Measurements from ENCODE around the gene NUTF2.
"Not testable (repeated sequence)": the region's sequence is repeated elsewhere in the genome, so short reads cannot be mapped to it uniquely, and the experiment has no call there.

NUTF2 gene

GRCh38 chr16:67892899-67893742 is 46.4 kb downstream of the NUTF2 start, which contains the start of gene PSKH1:
Gene PSKH1 (plus strand): TSS chr16:67893254. CDS start chr16:67908750, 15,496 bp downstream.
- in situ Hi-C loops (cut with MboI; ENCODE audit: low sequenced_read_pairs): no loop called here
- DNase-seq (ENCODE audit: low spot score in 2 of 2): peak; percentile 94 to 98
- no peaks in the 10 kb centered on the region for H3K27me3 ChIP-seq (ENCODE audit: low read depth)
- peaks cover 4% of the 10 kb centered on the region for H3K36me3 ChIP-seq (replicated peaks)
- peaks cover 9% of the 10 kb centered on the region for H3K4me1 ChIP-seq
- H3K9me3 ChIP-seq: no peaks in the 10 kb centered on the region
- peak within 1 kb of the TSS; percentile 94 for H3K4me3 ChIP-seq

- in situ Hi-C loops (cut with MboI; ENCODE audit: low sequenced_read_pairs): no loop called here
- DNase-seq (ENCODE audit: low spot score in 2 of 2): peak; percentile 10 to 42
- no peaks in the 10 kb centered on the region for H3K9me3 ChIP-seq
Measured at GRCh38 chr16:67893743-67894399, 47.1 kb downstream of the NUTF2 start.

DNA sequence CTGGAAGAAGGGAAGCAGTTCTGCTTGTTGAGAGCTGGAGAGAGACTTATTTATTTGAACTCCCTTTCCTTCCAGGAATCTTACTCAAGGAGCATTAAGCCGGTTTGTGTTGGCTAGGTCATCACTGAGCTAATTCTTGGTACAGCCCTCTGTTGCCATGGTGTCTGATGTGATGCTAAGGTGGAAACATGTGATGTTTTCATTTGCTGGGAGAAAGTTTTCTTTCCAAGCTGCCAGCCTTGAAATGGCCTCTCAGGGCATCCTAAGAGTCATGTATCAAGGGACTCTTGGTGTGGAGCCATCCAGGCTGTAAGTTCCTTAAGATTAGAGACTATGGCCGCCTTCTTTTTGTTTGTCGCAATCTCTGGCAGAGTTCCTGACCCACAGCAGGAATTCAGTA is 50.5 kb downstream of the NUTF2 start:
- in situ Hi-C loops (cut with MboI; ENCODE audit: low sequenced_read_pairs): no loop called here
- Histone ChIP-seq H3K4me1 (peaks cover 9% of the 10 kb centered on the region), H3K36me3 (replicated peaks) (peaks cover 4% of the 10 kb centered on the region), H3K9me3 (no peaks in the 10 kb centered on the region), H3K27me3 (ENCODE audit: low read depth) (no peaks in the 10 kb centered on the region), H3K4me3 (no peak overlapping the region)
- DNase-seq (ENCODE audit: low spot score in 2 of 2): no peak

More at GRCh38 chr16:67893743-67894399, 47.1 kb downstream of the NUTF2 start:
- Histone ChIP-seq H3K4me1 (peaks cover 9% of the 10 kb centered on the region), H3K27me3 (ENCODE audit: low read depth) (no peaks in the 10 kb centered on the region), H3K4me3 (peak overlapping the region; percentile 94), H3K36me3 (replicated peaks) (peaks cover 4% of the 10 kb centered on the region)

GRCh38 chr16:67901734-67902133 is 55.0 kb downstream of the NUTF2 start:
- in situ Hi-C loops (cut with MboI; ENCODE audit: low sequenced_read_pairs): no loop called here
- no peaks in the 10 kb centered on the region for H3K9me3 ChIP-seq
- no peaks in the 10 kb centered on the region for H3K4me1 ChIP-seq
- no peak overlapping the region for H3K4me3 ChIP-seq
- no peaks in the 10 kb centered on the region for H3K27me3 ChIP-seq (ENCODE audit: low read depth)
- no peak for DNase-seq (ENCODE audit: low spot score in 2 of 2)
- H3K36me3 ChIP-seq (replicated peaks): no peaks in the 10 kb centered on the region; the same call in 1 of the 2 replicates

GRCh38 chr16:67902831-67903230 is 56.1 kb downstream of the NUTF2 start:
- Histone ChIP-seq H3K4me3 (no peak overlapping the region), H3K4me1 (no peaks in the 10 kb centered on the region), H3K36me3 (replicated peaks) (no peaks in the 10 kb centered on the region; the same call in 1 of the 2 replicates), H3K27me3 (ENCODE audit: low read depth) (no peaks in the 10 kb centered on the region), H3K9me3 (no peaks in the 10 kb centered on the region)
- no peak for DNase-seq (ENCODE audit: low spot score in 2 of 2)
- in situ Hi-C loops (cut with MboI; ENCODE audit: low sequenced_read_pairs): no loop called here

- H3K27me3 ChIP-seq (ENCODE audit: low read depth): no peaks in the 10 kb centered on the region
- H3K4me3 ChIP-seq: no peak overlapping the region
- no peaks in the 10 kb centered on the region for H3K4me1 ChIP-seq
- H3K36me3 ChIP-seq (replicated peaks): peaks cover 7% of the 10 kb centered on the region
- DNase-seq (ENCODE audit: low spot score in 2 of 2): no peak
- in situ Hi-C loops (cut with MboI; ENCODE audit: low sequenced_read_pairs): no loop called here
- no peaks in the 10 kb centered on the region for H3K9me3 ChIP-seq
Measured at GRCh38 chr16:67907397-67908180, 60.9 kb downstream of the NUTF2 start.

- DNase-seq (ENCODE audit: low spot score in 2 of 2): no peak
- Histone ChIP-seq H3K4me1 (no peaks in the 10 kb centered on the region), H3K9me3 (no peaks in the 10 kb centered on the region), H3K36me3 (replicated peaks) (peaks cover 7% of the 10 kb centered on the region; the same call in 1 of the 2 replicates), H3K4me3 (no peak overlapping the region), H3K27me3 (ENCODE audit: low read depth) (no peaks in the 10 kb centered on the region)
- in situ Hi-C loops (cut with MboI; ENCODE audit: low sequenced_read_pairs): no loop called here
Measured at GRCh38 chr16:67909056-67909742, 62.5 kb downstream of the NUTF2 start.

DNA sequence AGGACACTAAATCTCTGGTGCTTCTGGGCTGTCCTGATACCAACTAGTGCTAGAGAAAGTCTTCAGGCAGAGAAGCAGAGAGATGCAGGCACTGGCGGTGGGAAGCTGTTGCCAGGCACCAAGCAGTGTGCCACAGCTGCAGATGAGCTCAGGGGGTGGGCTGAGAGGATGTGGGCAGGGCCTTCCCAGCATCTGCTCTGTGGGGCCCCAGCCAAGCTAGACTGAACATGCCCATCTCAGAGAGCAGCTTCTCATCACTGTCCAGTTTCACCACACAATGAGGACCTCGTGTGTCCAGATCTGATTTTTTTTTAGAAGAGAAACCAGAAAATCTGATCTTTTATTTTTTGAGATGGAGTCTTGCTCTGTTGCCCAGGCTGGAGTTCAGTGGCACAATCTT is 63.4 kb downstream of the NUTF2 start:
- Histone ChIP-seq H3K4me3 (no peak overlapping the region), H3K9me3 (no peaks in the 10 kb centered on the region), H3K27me3 (ENCODE audit: low read depth) (no peaks in the 10 kb centered on the region), H3K36me3 (replicated peaks) (peaks cover 7% of the 10 kb centered on the region; the same call in 1 of the 2 replicates), H3K4me1 (no peaks in the 10 kb centered on the region)
- DNase-seq (ENCODE audit: low spot score in 2 of 2): no peak
- in situ Hi-C loops (cut with MboI; ENCODE audit: low sequenced_read_pairs): no loop called here

DNA sequence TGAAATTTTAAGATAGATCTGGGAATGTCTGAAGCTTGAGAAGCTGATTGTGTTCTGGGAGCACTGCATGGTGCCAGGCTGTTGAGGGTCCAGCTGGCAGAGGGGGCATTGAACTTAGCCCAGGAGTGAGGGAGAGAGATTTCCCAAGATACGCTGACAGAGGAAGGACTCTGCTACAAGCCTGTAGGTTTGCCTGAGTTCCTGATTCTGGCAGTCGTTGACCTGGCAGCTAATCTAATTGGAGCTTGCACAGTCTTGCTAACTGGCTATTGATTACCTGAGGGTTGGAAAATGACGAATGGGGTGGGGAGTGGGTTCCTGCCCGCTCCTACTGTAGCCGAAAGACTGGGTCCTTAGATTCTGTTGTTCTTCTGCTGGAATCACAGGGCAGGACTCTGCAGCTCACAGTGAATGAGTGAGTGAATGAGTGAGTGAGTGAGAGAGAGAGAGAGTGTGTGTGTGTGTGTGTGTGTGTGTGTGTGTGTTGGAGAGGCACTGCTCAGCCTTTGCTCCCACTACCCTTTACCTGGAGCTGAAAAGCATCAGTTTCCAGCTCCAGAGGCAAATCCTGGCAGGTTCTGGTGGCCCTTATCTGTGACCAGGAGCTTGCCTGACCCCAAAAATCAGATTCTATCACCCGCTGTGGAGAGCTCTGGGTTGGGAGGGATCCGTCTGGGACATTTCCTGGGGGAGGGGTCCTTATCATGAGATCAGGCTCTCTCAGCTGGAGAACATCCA is 68.2 kb downstream of the NUTF2 start:
- Histone ChIP-seq H3K9me3 (no peaks in the 10 kb centered on the region), H3K27me3 (ENCODE audit: low read depth) (no peaks in the 10 kb centered on the region), H3K4me3 (no peak overlapping the region), H3K36me3 (replicated peaks) (peaks cover 10% of the 10 kb centered on the region; the same call in 1 of the 2 replicates), H3K4me1 (no peaks in the 10 kb centered on the region)
- in situ Hi-C loops (cut with MboI; ENCODE audit: low sequenced_read_pairs): no loop called here
- no peak for DNase-seq (ENCODE audit: low spot score in 2 of 2)

DNA sequence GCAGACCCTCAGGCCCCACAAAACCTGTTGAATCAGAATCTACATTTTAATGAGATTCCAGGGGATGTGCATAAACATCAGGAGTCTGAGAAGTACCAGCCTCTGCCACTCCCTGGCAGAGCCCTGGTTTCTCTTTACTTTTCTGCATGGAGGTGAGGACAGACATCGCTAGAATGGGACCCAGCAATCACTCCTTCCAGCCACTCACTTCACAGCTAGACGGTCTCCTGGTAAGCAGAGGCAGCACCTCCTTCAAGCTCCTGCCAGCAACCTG is 68.7 kb downstream of the NUTF2 start:
- H3K36me3 ChIP-seq (replicated peaks); H3K27me3 ChIP-seq (ENCODE audit: low read depth); H3K9me3 ChIP-seq; DNase-seq (ENCODE audit: low spot score in 2 of 2); in situ Hi-C loops (cut with MboI; ENCODE audit: low sequenced_read_pairs); H3K4me1 ChIP-seq; H3K4me3 ChIP-seq: not testable (repeated sequence)

DNA sequence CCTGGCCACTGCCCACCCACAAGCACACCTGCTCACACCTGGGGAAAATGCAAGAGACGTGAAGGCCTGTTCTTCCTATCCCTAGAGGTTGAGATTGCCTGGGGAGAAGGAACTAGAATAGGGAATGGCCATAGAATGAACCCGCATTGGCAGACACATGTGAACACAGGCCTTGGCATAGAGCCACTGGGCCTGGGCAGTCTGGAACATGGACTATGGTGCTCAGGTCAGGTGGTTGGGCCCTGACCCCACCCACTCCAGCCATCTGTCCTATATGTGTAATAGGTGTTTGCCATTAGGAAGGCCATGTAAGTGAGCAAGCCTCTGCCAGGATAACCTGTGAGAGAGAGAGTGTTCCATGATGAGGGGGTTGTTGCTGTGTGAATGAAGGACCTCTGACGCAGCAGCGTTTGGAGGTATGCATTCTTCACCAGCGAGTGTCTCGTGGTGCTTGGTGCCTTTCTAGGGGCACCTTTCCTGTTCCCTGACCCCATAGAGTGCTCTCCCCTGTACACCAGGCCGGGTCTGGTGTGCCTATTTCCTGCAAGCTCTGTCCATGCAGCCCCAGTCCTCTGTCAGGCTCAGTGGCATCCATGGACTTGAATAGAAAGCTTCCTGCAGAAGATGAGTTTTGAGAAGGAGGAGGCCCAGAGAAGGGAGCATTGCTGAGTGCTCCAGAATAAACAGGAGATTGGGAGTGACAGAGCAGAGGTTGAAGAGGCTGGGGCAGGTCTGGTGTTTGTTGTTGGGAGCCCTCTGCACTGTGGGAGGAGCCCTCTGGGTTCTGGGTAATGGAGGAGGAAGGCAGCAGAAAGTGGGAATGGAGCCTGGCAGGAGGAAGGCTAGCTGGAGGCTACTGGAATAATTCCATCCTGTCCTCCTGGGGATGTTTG is 69.3 kb downstream of the NUTF2 start:
- Histone ChIP-seq H3K9me3 (no peaks in the 10 kb centered on the region), H3K4me1 (no peaks in the 10 kb centered on the region), H3K27me3 (ENCODE audit: low read depth) (no peaks in the 10 kb centered on the region), H3K4me3 (no peak overlapping the region), H3K36me3 (replicated peaks) (peaks cover 6% of the 10 kb centered on the region; the same call in 1 of the 2 replicates)
- DNase-seq (ENCODE audit: low spot score in 2 of 2): no peak
- in situ Hi-C loops (cut with MboI; ENCODE audit: low sequenced_read_pairs): no loop called here

- in situ Hi-C loops (cut with MboI; ENCODE audit: low sequenced_read_pairs): no loop called here
- Histone ChIP-seq H3K4me1 (no peaks in the 10 kb centered on the region), H3K36me3 (replicated peaks) (peaks cover 2% of the 10 kb centered on the region; the same call in 1 of the 2 replicates), H3K9me3 (no peaks in the 10 kb centered on the region), H3K27me3 (ENCODE audit: low read depth) (no peaks in the 10 kb centered on the region), H3K4me3 (no peak overlapping the region)
- no peak for DNase-seq (ENCODE audit: low spot score in 2 of 2)
Measured at GRCh38 chr16:67917140-67917851, 70.6 kb downstream of the NUTF2 start.

All from HAP-1 (cell line).